IMR-90 (cell line): ENCODE measurements around the gene PLN. TPM values are rescaled to one million over a fixed set of nuclear protein-coding genes. Genes with fewer than 3 reads are reported as not detected.

ENCODE experiments used
- ATAC-seq: fragments of 200-7000 bp; cut with Tn5 transposase; 2 replicates; pipeline ENCODE4 v1.9.1; 2020; ENCODE audit warnings: low read depth, mild to moderate bottlenecking, moderate library complexity
- BruUV-seq: library from RNA; stranded (reverse); fragments of 400-500 nt; replicated peaks from 2 replicates; lab custom pipeline; 2021; lab: Mats Ljungman, UMichigan
- CTCF ChIA-PET: fragments of 300-600 bp; formaldehyde crosslinking; extraction: SDS; loops from one replicate; lab custom pipeline; 2021; ENCODE audit warnings: antibody characterized with exemption; lab: Yijun Ruan, JAX
- POLR2A ChIA-PET: fragments of 300-600 bp; sonication (Branson Sonifier 250); formaldehyde crosslinking; loops from one replicate; lab custom pipeline; 2022; ENCODE audit warnings: antibody characterized with exemption; ENCODE audit not compliant: unreplicated experiment; lab: Charles Lee
- DNase-seq: peaks from one replicate; pipeline ENCODE4 v3.0.0; 2013
- H2AFZ ChIP-seq: replicated peaks from 2 replicates; pipeline ENCODE3; 2013; ENCODE audit warnings: low read length, mild to moderate bottlenecking; ENCODE audit not compliant: poor library complexity
- H2AK5ac ChIP-seq: 2 replicates; pipeline ENCODE4 v1.6.1; 2013; ENCODE audit warnings: low read depth, low read length, inconsistent platforms
- H2AK9ac ChIP-seq: replicated peaks from 2 replicates; pipeline ENCODE3; 2013; ENCODE audit warnings: mild to moderate bottlenecking, low read depth, low read length, moderate library complexity; ENCODE audit not compliant: poor library complexity
- H2BK120ac ChIP-seq: 2 replicates; pipeline ENCODE4 v1.6.1; 2013; ENCODE audit warnings: low read depth, low read length, inconsistent platforms
- H2BK15ac ChIP-seq: 3 replicates; pipeline ENCODE4 v1.6.1; 2013; ENCODE audit warnings: low read depth, low read length, inconsistent platforms
- H2BK20ac ChIP-seq: 2 replicates; pipeline ENCODE4 v1.6.1; 2013; ENCODE audit warnings: low read depth, mild to moderate bottlenecking, inconsistent platforms, low read length, moderate library complexity
- H2BK5ac ChIP-seq: 2 replicates; pipeline ENCODE4 v1.6.1; 2013; ENCODE audit warnings: mild to moderate bottlenecking, low read depth, low read length, inconsistent platforms; ENCODE audit not compliant: poor library complexity, severe bottlenecking
- H3K14ac ChIP-seq: replicated peaks from 2 replicates; pipeline ENCODE4 v1.6.1; 2013; ENCODE audit warnings: low read depth, low read length, inconsistent platforms
- H3K18ac ChIP-seq: 2 replicates; pipeline ENCODE4 v1.6.1; 2013; ENCODE audit warnings: low read depth, low read length, control low read depth
- H3K23ac ChIP-seq: 2 replicates; pipeline ENCODE4 v1.6.1; 2013; ENCODE audit warnings: low read depth, low read length, inconsistent platforms
- H3K27ac ChIP-seq: 2 replicates; pipeline ENCODE4 v1.5.1; 2013; ENCODE audit warnings: mild to moderate bottlenecking, control low read depth, low read length; ENCODE audit not compliant: insufficient read depth
- H3K27me3 ChIP-seq: 2 replicates; pipeline ENCODE4 v1.6.1; 2013; ENCODE audit warnings: low read length; ENCODE audit not compliant: control insufficient read depth, insufficient read depth
- H3K36me3 ChIP-seq: 2 replicates; pipeline ENCODE4 v1.6.1; 2013; ENCODE audit warnings: low read length, mixed read lengths; ENCODE audit not compliant: control insufficient read depth, insufficient read depth
- H3K4ac ChIP-seq: 2 replicates; pipeline ENCODE4 v1.6.1; 2013; ENCODE audit warnings: low read depth, low read length, inconsistent platforms
- H3K4me1 ChIP-seq: 2 replicates; pipeline ENCODE4 v1.6.1; 2013; ENCODE audit warnings: low read length, mixed read lengths; ENCODE audit not compliant: control insufficient read depth, insufficient read depth
- H3K4me2 ChIP-seq: 2 replicates; pipeline ENCODE4 v1.6.1; 2013; ENCODE audit warnings: low read depth, mild to moderate bottlenecking, control low read depth, low read length, moderate library complexity
- H3K4me3 ChIP-seq: 2 replicates; pipeline ENCODE4 v1.5.1; 2013; ENCODE audit warnings: low read depth, mild to moderate bottlenecking, control low read depth, low read length, moderate library complexity; ENCODE audit not compliant: insufficient read depth
- H3K56ac ChIP-seq: 2 replicates; pipeline ENCODE4 v1.6.1; 2013; ENCODE audit warnings: low read length, inconsistent platforms; ENCODE audit not compliant: insufficient read depth; ENCODE audit errors: extremely low read depth
- H3K79me1 ChIP-seq, 2 experiments: 2 replicates each; pipeline ENCODE4 v1.6.1; 2013; ENCODE audit warnings: low read length in 2 of 2, inconsistent platforms in 1 of 2, low read depth in 1 of 2
- H3K9ac ChIP-seq: 2 replicates; pipeline ENCODE4 v1.6.1; 2013; ENCODE audit warnings: low read depth, low read length, control low read depth
- H3K9me1 ChIP-seq: 2 replicates; pipeline ENCODE4 v1.6.1; 2013; ENCODE audit warnings: low read length, inconsistent platforms; ENCODE audit not compliant: insufficient read depth
- H3K9me3 ChIP-seq: 2 replicates; pipeline ENCODE4 v1.6.1; 2013; ENCODE audit warnings: low read length; ENCODE audit not compliant: control insufficient read depth, insufficient read depth
- H4K20me1 ChIP-seq: 2 replicates; pipeline ENCODE4 v1.6.1; 2013; ENCODE audit warnings: low read length, inconsistent platforms; ENCODE audit not compliant: insufficient read depth
- H4K5ac ChIP-seq: 2 replicates; pipeline ENCODE4 v1.6.1; 2013; ENCODE audit warnings: mild to moderate bottlenecking, low read depth, low read length, control low read depth
- H4K8ac ChIP-seq, 2 experiments: 2 replicates each; pipeline ENCODE4 v1.6.1; 2013; ENCODE audit warnings: low read depth in 2 of 2, low read length in 2 of 2, control low read depth in 1 of 2, inconsistent platforms in 1 of 2
- H4K91ac ChIP-seq: 2 replicates; pipeline ENCODE4 v1.6.1; 2013; ENCODE audit warnings: low read depth, low read length, inconsistent platforms; ENCODE audit not compliant: insufficient read depth
- BHLHE40 ChIP-seq: fragments of 150-350 bp; IDR thresholded peaks from 2 replicates; pipeline ENCODE4 v1.6.1; 2016; ENCODE audit warnings: mild to moderate bottlenecking, low read depth, low read length
- CEBPB ChIP-seq: IDR thresholded peaks from 2 replicates; pipeline ENCODE4 v1.6.1; 2012; ENCODE audit warnings: low read depth, low read length, improper control_type of control experiment
- CHD1 ChIP-seq: IDR thresholded peaks from 2 replicates; pipeline ENCODE4 v1.6.1; 2012; ENCODE audit warnings: low read depth, low read length, improper control_type of control experiment
- FOS ChIP-seq: fragments of 150-350 bp; IDR thresholded peaks from 2 replicates; pipeline ENCODE4 v1.6.1; 2016; ENCODE audit warnings: low read depth, low read length
- MAFK ChIP-seq: IDR thresholded peaks from 2 replicates; pipeline ENCODE4 v1.6.1; 2012; ENCODE audit warnings: low read depth, low read length, improper control_type of control experiment
- MAZ ChIP-seq: IDR thresholded peaks from 2 replicates; pipeline ENCODE4 v1.6.1; 2012; ENCODE audit warnings: low read depth, mild to moderate bottlenecking, low read length, improper control_type of control experiment, moderate library complexity, borderline replicate concordance
- MXI1 ChIP-seq: IDR thresholded peaks from 2 replicates; pipeline ENCODE4 v1.6.1; 2012; ENCODE audit warnings: low read depth, mild to moderate bottlenecking, low read length, moderate library complexity, borderline replicate concordance
- NFE2L2 ChIP-seq: fragments of 150-350 bp; IDR thresholded peaks from 2 replicates; pipeline ENCODE4 v1.6.1; 2016; ENCODE audit warnings: low read depth, mild to moderate bottlenecking, low read length
- POLR2A ChIP-seq: IDR thresholded peaks from 2 replicates; pipeline ENCODE4 v1.6.1; 2012; ENCODE audit warnings: mild to moderate bottlenecking, low read depth, low read length
- RAD21 ChIP-seq: IDR thresholded peaks from 2 replicates; pipeline ENCODE4 v1.6.1; 2012; ENCODE audit warnings: low read length, improper control_type of control experiment
- RCOR1 ChIP-seq: IDR thresholded peaks from 2 replicates; pipeline ENCODE4 v1.6.1; 2012; ENCODE audit warnings: mild to moderate bottlenecking, low read length, improper control_type of control experiment; ENCODE audit not compliant: insufficient replicate concordance
- RFX5 ChIP-seq: IDR thresholded peaks from 2 replicates; pipeline ENCODE4 v1.8.0; 2012; ENCODE audit warnings: low read depth, mild to moderate bottlenecking, low read length, moderate library complexity
- SMC3 ChIP-seq: fragments of 150-350 bp; IDR thresholded peaks from 2 replicates; pipeline ENCODE4 v1.6.1; 2016; ENCODE audit warnings: low read depth, mild to moderate bottlenecking, antibody characterized with exemption, low read length, moderate library complexity
- WGBS, 2 experiments: methylation state at CpG; one replicate each; pipeline versions ENCODE4 v1.1.5 to v1.1.7; 2013; ENCODE audit warnings: missing lambda C conversion rate in 2 of 2; ENCODE audit not compliant: insufficient read length in 1 of 2; ENCODE audit errors: extremely low coverage in 2 of 2; 5-methylcytosine and 5-hydroxymethylcytosine counted together
- dilution Hi-C: fragments of 300-500 bp; cut with HindIII; formaldehyde crosslinking; loops from one replicate; pipeline ENCODE4 v1.14.3; 2018; ENCODE audit warnings: low sequenced_read_pairs; ENCODE audit not compliant: unreplicated experiment
- in situ Hi-C: fragments of 300-500 bp; cut with MboI; formaldehyde crosslinking; loops from 3 replicates; pipeline ENCODE4 v1.14.3; 2019; ENCODE audit warnings: low sequenced_read_pairs, inconsistent platforms, mixed read lengths
- intact Hi-C: fragments of 100-400 bp; cut with micrococcal nuclease; formaldehyde crosslinking; loops from 2 replicates; pipeline ENCODE4 v1.10.0; 2022
- polyA plus RNA-seq, 3 experiments: library from polyadenylated mRNA; depleted of rRNA; stranded (reverse); fragments of >200 nt; gene quantifications; 2 replicates each; pipeline ENCODE4 v1.2.3, GENCODE V29; 2012; ENCODE audit warnings: low replicate concordance in 1 of 3
- total RNA-seq: library from RNA; depleted of rRNA; stranded (reverse); fragments of >200 nt; gene quantifications from 2 replicates; pipeline ENCODE4 v1.2.3, GENCODE V29; 2012
- TF ChIP-seq, protein P1 (sequence below): fragments of 150-350 bp; IDR thresholded peaks from 2 replicates; pipeline ENCODE4 v1.6.1; 2017; ENCODE audit warnings: mild to moderate bottlenecking, antibody characterized with exemption, low read length, low read depth
- TF ChIP-seq, protein P2 (sequence below): conservative IDR thresholded peaks from 2 replicates; pipeline ENCODE4 v1.5.1; 2012; ENCODE audit warnings: mild to moderate bottlenecking, low read depth, low read length, improper control_type of control experiment
- TF ChIP-seq, protein P3 (sequence below): fragments of 150-350 bp; IDR thresholded peaks from 2 replicates; pipeline ENCODE4 v1.6.1; 2016; ENCODE audit warnings: low read depth, mild to moderate bottlenecking, low read length, moderate library complexity, borderline replicate concordance

The PLN gene
- total and polyA plus RNA-seq, 2 of the 4 experiments (the other 2 are of a cell fraction), result under 0.01 TPM; not detected in 1

DNA sequence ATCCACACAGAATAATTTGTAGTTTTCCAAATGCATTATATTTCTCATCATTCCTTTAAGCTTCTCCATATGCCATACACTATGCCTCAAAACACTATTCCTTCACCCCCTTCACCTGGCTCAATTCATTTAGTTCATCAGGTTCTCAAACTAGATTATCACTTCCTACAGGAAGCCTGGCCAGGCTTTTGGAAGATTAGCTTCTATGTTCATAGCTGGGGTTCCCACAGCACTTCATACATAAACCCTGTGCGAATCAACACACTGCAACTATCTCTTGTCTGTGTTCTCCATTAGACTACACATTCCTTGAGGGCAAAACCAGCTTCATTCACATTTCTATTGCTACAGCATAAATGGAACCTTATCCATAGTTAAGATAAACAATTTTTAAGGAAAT, 40.5 kb upstream of the PLN start:
- peaks cover 7 to 12% of the 10 kb centered on the region in 2 experiments; a peak in 2 of 4 replicates for H3K79me1 ChIP-seq
- no peak overlapping the region for H3K27ac ChIP-seq
- H2AK5ac ChIP-seq, result no peak overlapping the region
- in situ Hi-C loops, result no loop called here
- H3K4me1 ChIP-seq, result no peaks in the 10 kb centered on the region
- BruUV-seq, result no TSS peak
- no peak overlapping the region for H2BK20ac ChIP-seq
- H3K23ac ChIP-seq, result no peak overlapping the region
- H3K36me3 ChIP-seq, result 0 out of 2 replicates have a peak, but pooled peaks cover 2% of the 10 kb centered on the region
- H4K20me1 ChIP-seq, result no peaks in the 10 kb centered on the region
- no peak overlapping the region for H2BK15ac ChIP-seq
- intact Hi-C loops, result no loop called here
- POLR2A ChIA-PET, result no interaction called here
- no peak overlapping the region for H2BK120ac ChIP-seq
- no peaks in the 10 kb centered on the region for H3K27me3 ChIP-seq
- no peaks in the 10 kb centered on the region; the same call in 1 of the 2 replicates for H3K9me1 ChIP-seq
- H4K5ac ChIP-seq, result no peak overlapping the region
- CTCF ChIA-PET, result no interaction called here
- H3K18ac ChIP-seq, result no peak overlapping the region
- no peak overlapping the region for H3K4ac ChIP-seq
- no peak for TF ChIP-seq RAD21
- no peak for TF ChIP-seq MAFK
- no peak for TF ChIP-seq NFE2L2
- no peak for TF ChIP-seq CEBPB
- TF ChIP-seq, protein P1, sequence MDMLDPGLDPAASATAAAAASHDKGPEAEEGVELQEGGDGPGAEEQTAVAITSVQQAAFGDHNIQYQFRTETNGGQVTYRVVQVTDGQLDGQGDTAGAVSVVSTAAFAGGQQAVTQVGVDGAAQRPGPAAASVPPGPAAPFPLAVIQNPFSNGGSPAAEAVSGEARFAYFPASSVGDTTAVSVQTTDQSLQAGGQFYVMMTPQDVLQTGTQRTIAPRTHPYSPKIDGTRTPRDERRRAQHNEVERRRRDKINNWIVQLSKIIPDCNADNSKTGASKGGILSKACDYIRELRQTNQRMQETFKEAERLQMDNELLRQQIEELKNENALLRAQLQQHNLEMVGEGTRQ, result no peak
- TF ChIP-seq POLR2A, result no peak
- no peak for TF ChIP-seq RFX5
- TF ChIP-seq, protein P2, sequence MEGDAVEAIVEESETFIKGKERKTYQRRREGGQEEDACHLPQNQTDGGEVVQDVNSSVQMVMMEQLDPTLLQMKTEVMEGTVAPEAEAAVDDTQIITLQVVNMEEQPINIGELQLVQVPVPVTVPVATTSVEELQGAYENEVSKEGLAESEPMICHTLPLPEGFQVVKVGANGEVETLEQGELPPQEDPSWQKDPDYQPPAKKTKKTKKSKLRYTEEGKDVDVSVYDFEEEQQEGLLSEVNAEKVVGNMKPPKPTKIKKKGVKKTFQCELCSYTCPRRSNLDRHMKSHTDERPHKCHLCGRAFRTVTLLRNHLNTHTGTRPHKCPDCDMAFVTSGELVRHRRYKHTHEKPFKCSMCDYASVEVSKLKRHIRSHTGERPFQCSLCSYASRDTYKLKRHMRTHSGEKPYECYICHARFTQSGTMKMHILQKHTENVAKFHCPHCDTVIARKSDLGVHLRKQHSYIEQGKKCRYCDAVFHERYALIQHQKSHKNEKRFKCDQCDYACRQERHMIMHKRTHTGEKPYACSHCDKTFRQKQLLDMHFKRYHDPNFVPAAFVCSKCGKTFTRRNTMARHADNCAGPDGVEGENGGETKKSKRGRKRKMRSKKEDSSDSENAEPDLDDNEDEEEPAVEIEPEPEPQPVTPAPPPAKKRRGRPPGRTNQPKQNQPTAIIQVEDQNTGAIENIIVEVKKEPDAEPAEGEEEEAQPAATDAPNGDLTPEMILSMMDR, result no peak
- TF ChIP-seq SMC3, result no peak
- no peak for TF ChIP-seq MXI1
- no peak for TF ChIP-seq BHLHE40
- TF ChIP-seq, protein P3, sequence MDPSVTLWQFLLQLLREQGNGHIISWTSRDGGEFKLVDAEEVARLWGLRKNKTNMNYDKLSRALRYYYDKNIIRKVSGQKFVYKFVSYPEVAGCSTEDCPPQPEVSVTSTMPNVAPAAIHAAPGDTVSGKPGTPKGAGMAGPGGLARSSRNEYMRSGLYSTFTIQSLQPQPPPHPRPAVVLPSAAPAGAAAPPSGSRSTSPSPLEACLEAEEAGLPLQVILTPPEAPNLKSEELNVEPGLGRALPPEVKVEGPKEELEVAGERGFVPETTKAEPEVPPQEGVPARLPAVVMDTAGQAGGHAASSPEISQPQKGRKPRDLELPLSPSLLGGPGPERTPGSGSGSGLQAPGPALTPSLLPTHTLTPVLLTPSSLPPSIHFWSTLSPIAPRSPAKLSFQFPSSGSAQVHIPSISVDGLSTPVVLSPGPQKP, result no peak
- TF ChIP-seq MAZ, result no peak
- TF ChIP-seq FOS, result no peak
- TF ChIP-seq RCOR1, result no peak
- no peak for TF ChIP-seq CHD1
- no peak overlapping the region for H3K56ac ChIP-seq
- no peak overlapping the region for H3K4me3 ChIP-seq
- no peaks in the 10 kb centered on the region for H3K9me3 ChIP-seq
- no peak overlapping the region for H2BK5ac ChIP-seq
- H3K14ac ChIP-seq, result no peak overlapping the region
- DNase-seq (no peak), ATAC-seq (no peak)
- no CpG with 5 or more reads among the region's 1 CpG for WGBS, 2 experiments
- H3K4me2 ChIP-seq, result no peak overlapping the region
- H4K91ac ChIP-seq, result no peak overlapping the region
- H3K9ac ChIP-seq, result no peak overlapping the region
- H2AK9ac ChIP-seq, result no peak overlapping the region
- dilution Hi-C loops, result no loop called here
- H2AFZ ChIP-seq, result no peak overlapping the region
- no peak overlapping the region for H4K8ac ChIP-seq
